Heart right ventricle (tissue), 16 donors: Measurements from ENCODE around the gene YIPF5. TPM values are rescaled to one million over a fixed set of nuclear protein-coding genes. Genes with fewer than 3 reads are reported as not detected.

Experiments
- ATAC-seq, 8 donors: fragments of 200-7000 bp; cut with Tn5 transposase; one replicate each; pipeline ENCODE4 v1.9.1; 2020; ENCODE audit warnings: mild to moderate bottlenecking in 8 of 8, moderate library complexity in 8 of 8, moderate number of reproducible peaks in 1 of 8
- DNase-seq, 2 donors: peaks; one replicate each; pipeline ENCODE4 v3.0.0-alpha.2; 2020
- H3K27ac ChIP-seq, 10 donors: fragments of 200-600 bp; sonication (generic) in 2 of 10; one replicate each; pipeline versions ENCODE4 v1.5.0 to v1.8.0; 2020 to 2022; ENCODE audit warnings: mild to moderate bottlenecking in 3 of 10
- H3K27me3 ChIP-seq, 7 donors: fragments of 200-600 bp; one replicate each; pipeline ENCODE4 v1.8.0; 2021 to 2022; ENCODE audit warnings: mild to moderate bottlenecking in 2 of 7
- H3K36me3 ChIP-seq, 9 donors: fragments of 200-600 bp; sonication (generic) in 1 of 9; one replicate each; pipeline versions ENCODE4 v1.5.0 to v1.8.0; 2020 to 2022; ENCODE audit warnings: mild to moderate bottlenecking in 2 of 9
- H3K4me1 ChIP-seq, 9 donors: fragments of 200-600 bp; sonication (generic) in 1 of 9; one replicate each; pipeline versions ENCODE4 v1.5.0 to v1.8.0; 2020 to 2022; ENCODE audit warnings: mild to moderate bottlenecking in 4 of 9
- H3K4me3 ChIP-seq, 10 donors: fragments of 200-600 bp; sonication (generic) in 2 of 10; one replicate each; pipeline versions ENCODE4 v1.5.0 to v1.8.0; 2020 to 2022; ENCODE audit warnings: mild to moderate bottlenecking in 7 of 10, moderate library complexity in 2 of 10
- H3K9me3 ChIP-seq, 11 donors: fragments of 200-600 bp in 10 of 11; sonication (generic) in 2 of 11; one replicate each; pipeline versions ENCODE4 v1.5.0 to v1.8.0; 2013 to 2022; ENCODE audit warnings: mild to moderate bottlenecking in 2 of 11, control low read depth in 1 of 11, moderate library complexity in 1 of 11
- WGBS, 2 donors: extraction: QIAGEN DNeasy Blood & Tissue Kit; methylation state at CpG; one replicate each; pipeline ENCODE4 v1.1.7; 2013; ENCODE audit warnings: inconsistent platforms in 1 of 2; 5-methylcytosine and 5-hydroxymethylcytosine counted together
- intact Hi-C, 10 donors: fragments of 100-400 bp; cut with DNase I; formaldehyde crosslinking; loops; one replicate each; pipeline versions ENCODE4 v1.11.1 to v1.14.2; 2022
- polyA plus RNA-seq, 2 donors: library from polyadenylated mRNA; stranded (reverse); fragments of 200-250 nt; gene quantifications; one replicate each; pipeline ENCODE4 v1.2.3, GENCODE V29; 2013
- total RNA-seq, 10 donors: library from RNA; stranded (reverse); fragmentation: NEBNext Ultra II Directional in 3 of 10; extraction: Animal tissue kit (Norgen Biotek cat#: 25700) in 3 of 10; gene quantifications; one replicate each; pipeline versions ENCODE4 v1.2.1 to v1.2.4, GENCODE V29; 2021 to 2023
- TF ChIP-seq, protein P1 (sequence below), 9 donors: fragments of 200-600 bp; sonication (generic) in 2 of 9; IDR thresholded peaks; one replicate each; pipeline versions ENCODE4 v1.5.0 to v1.8.0; 2021 to 2022; ENCODE audit warnings: antibody characterized with exemption in 9 of 9, mild to moderate bottlenecking in 5 of 9, moderate library complexity in 1 of 9
- donor health status: Arrhythmogenic right ventricular cardiomyopathy.
- donor health status: ischemic (EF 13 %, LVEDD 7.1; RV severe dilation, severe dysfunction).
- donor health status: healthy with polysubstance abuse.
- donor health status: DM: no; HTN: yes; CAD: no.
- donor health status: DM: no; HTN: no; CAD: no.
- donor health status: ischemic (EF 25% LVEDD 6.9; RV normal size, moderate dysfunction).
- donor health status: ischemic (EF 25% LVEDD 5.7; RV mildly dilated, moderate dysfunction).
- donor health status: healthy.
- donor health status: DM: yes; HTN: yes; CAD: no.
- donor health status: Ischemic cardiomyopathy.
- donor health status: ischemic (EF 35%, LVEDD 5.7; RV mildly dilated, moderate dysfunction).
- donor health status: nonischemic (EF 11% LVEDD 7.7; RV severe dilation, severe dysfunction).
- donor health status: DM: yes; HTN: yes; CAD: no.
- donor health status: PGD.
- donor health status: ischemic (EF 29% LVEDD 5.4; RV normal size, mild dysfunction).
- donor health status: nonischemic (EF 23%, LVEDD 6.1; RV moderate dilation, normal function).

YIPF5 gene
- total and polyA plus RNA-seq, 12 donors = 3.9 to 34.9 (median 27.8) TPM

DNA sequence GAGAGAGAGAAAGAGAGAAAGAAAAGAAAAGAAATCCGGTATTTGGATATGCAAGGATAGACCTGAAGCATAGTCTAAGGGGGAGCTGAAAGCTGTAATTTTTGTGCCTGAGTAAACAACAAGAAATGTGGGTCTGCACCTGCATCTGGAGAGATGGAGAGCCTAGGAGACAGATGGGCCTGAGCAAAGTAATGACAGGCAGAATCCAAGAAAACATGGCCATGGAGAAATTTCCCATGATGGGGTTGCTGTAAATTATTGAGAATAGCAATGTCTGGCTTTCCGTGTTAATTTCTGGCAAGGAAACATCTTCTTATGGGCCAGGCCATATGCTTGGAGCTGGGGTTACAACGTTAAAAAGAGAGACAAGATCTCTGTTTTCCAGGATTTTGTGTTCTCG, 40.2 kb downstream of the YIPF5 start:
- ATAC-seq (no peak), DNase-seq (no peak)
- WGBS, 2 donors = 88 to 90% methylated on average over 4 of the region's 4 CpGs
- H3K4me3 ChIP-seq = no peak overlapping the region
- TF ChIP-seq, protein P1, sequence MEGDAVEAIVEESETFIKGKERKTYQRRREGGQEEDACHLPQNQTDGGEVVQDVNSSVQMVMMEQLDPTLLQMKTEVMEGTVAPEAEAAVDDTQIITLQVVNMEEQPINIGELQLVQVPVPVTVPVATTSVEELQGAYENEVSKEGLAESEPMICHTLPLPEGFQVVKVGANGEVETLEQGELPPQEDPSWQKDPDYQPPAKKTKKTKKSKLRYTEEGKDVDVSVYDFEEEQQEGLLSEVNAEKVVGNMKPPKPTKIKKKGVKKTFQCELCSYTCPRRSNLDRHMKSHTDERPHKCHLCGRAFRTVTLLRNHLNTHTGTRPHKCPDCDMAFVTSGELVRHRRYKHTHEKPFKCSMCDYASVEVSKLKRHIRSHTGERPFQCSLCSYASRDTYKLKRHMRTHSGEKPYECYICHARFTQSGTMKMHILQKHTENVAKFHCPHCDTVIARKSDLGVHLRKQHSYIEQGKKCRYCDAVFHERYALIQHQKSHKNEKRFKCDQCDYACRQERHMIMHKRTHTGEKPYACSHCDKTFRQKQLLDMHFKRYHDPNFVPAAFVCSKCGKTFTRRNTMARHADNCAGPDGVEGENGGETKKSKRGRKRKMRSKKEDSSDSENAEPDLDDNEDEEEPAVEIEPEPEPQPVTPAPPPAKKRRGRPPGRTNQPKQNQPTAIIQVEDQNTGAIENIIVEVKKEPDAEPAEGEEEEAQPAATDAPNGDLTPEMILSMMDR (IDR thresholded peaks at IDR 0.05) = no peak
- intact Hi-C loops = loop anchor here in 1 of 10 donors (10.0 kb wide), 1 partner anchor 106 kb away; no protein-coding TSS in a partner anchor
- no peaks in the 10 kb centered on the region for H3K27me3 ChIP-seq
- no peak overlapping the region for H3K27ac ChIP-seq
- no peaks in the 10 kb centered on the region for H3K4me1 ChIP-seq
- no peaks in the 10 kb centered on the region for H3K36me3 ChIP-seq
- H3K9me3 ChIP-seq = peaks cover 0 to 10% (median 0%) of the 10 kb centered on the region in 11 donors

DNA sequence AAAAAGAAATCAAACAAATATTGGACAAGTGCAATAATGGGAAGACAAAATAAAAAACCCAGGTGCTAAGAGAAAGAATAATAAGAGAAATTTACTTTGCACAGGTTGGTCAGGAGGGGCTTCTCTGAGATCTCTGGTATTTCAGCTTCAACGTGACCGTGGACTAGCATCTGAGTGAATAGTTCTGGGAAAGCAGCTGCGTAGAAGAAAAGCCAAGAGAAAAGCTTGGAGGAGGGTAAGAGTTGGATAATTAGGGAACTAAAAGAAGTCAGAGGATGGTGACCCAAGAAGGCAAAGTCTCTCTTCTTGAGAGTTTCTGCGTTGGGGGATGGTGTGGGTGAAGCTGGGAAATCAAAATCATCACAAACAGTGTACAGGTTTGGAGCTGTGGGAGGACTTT, 41.6 kb downstream of the YIPF5 start:
- Histone ChIP-seq H3K4me1 (no peaks in the 10 kb centered on the region), H3K4me3 (no peak overlapping the region), H3K27ac (no peak overlapping the region), H3K9me3 (peaks cover 0 to 10% (median 0%) of the 10 kb centered on the region in 11 donors), H3K27me3 (no peaks in the 10 kb centered on the region), H3K36me3 (no peaks in the 10 kb centered on the region)
- ATAC-seq = no peak
- no peak for DNase-seq
- intact Hi-C loops = no loop called here
- 66 to 87% methylated on average over 4 of the region's 4 CpGs for WGBS, 2 donors
- TF ChIP-seq, protein P1 (IDR thresholded peaks at IDR 0.05) = no peak

DNA sequence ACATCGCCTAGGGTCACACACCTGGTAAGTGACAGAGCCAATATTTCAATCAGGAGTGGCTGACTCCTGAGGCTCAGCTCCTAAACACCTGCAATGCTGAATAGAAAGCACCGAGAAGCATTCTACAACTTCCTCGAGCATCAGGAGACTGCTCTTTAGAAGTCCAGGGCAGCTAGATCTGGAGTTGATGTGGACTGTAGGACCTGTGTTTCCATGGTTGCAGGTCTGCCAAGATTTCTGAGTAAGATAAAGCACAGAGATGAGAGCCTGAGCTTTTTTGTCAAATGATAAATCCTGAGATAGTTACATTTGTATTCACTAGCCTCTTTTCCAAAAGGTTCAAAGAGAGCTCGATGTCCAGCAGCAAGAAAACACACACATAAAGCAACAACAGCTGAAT, 43.8 kb downstream of the YIPF5 start:
- DNase-seq (no peak), ATAC-seq (no peak)
- TF ChIP-seq, protein P1 (IDR thresholded peaks at IDR 0.05) = no peak
- 90 to 95% methylated on average over 4 of the region's 4 CpGs for WGBS, 2 donors
- H3K9me3 ChIP-seq = peaks cover 0 to 2% (median 0%) of the 10 kb centered on the region in 11 donors
- intact Hi-C loops = no loop called here
- no peak overlapping the region for H3K27ac ChIP-seq
- no peaks in the 10 kb centered on the region for H3K36me3 ChIP-seq
- no peaks in the 10 kb centered on the region for H3K27me3 ChIP-seq
- no peak overlapping the region for H3K4me3 ChIP-seq
- no peaks in the 10 kb centered on the region for H3K4me1 ChIP-seq

DNA sequence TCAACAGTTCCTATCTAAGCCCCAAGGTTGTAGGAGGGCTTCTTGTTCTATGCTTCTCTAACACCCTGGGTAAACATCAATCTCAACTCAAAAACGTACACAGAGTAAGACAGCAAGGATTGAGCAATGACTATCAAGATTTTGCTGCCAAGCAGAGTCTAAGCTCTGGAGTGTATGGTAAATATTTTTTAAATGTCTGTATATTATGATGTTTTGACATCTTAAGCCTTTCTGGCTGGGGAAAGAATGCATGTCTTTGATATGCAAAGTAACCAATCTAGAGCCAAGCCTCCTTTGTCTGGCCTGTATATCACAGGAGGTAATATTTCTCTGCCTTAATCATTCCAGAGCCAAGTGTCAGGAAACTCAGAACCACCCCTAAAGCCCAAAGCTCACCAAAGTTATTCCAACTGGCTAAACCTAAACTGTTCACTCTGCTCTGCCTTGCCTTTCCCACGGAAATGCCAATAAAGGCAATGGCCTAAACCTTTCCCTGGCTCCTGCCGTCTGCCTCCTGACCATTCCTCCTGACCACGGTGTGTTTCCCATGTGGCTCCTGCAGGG, 45.2 kb downstream of the YIPF5 start:
- intact Hi-C loops = no loop called here
- Histone ChIP-seq H3K36me3 (no peaks in the 10 kb centered on the region), H3K9me3 (no peaks in the 10 kb centered on the region), H3K27me3 (no peaks in the 10 kb centered on the region), H3K27ac (no peak overlapping the region), H3K4me1 (no peaks in the 10 kb centered on the region), H3K4me3 (no peak overlapping the region)
- ATAC-seq (no peak), DNase-seq (no peak)
- 72 to 73% methylated on average over 4 of the region's 4 CpGs for WGBS, 2 donors
- TF ChIP-seq, protein P1 (IDR thresholded peaks at IDR 0.05) = no peak
